HCT116 (cell line): ENCODE data around the gene CDH4. TPM values are rescaled to one million over a fixed set of nuclear protein-coding genes. Genes with fewer than 3 reads are reported as not detected.

Experiments
- ATAC-seq: fragments of 200-7000 bp; cut with Tn5 transposase; 2 replicates; pipeline ENCODE4 v1.9.1; 2020; ENCODE audit warnings: mild to moderate bottlenecking, moderate library complexity
- BruUV-seq: library from RNA; stranded (reverse); fragments of 400-500 nt; replicated peaks from 2 replicates; lab custom pipeline; 2021; lab: Mats Ljungman, UMichigan
- CTCF ChIA-PET: fragments of 300-600 bp; sonication (Branson Sonifier 250); formaldehyde crosslinking; loops from one replicate; lab custom pipeline; 2021; ENCODE audit warnings: antibody characterized with exemption; lab: Charles Lee
- POLR2A ChIA-PET: fragments of 300-600, 350-600 bp; sonication (Branson Sonifier 250); formaldehyde crosslinking; loops from one replicate; lab custom pipeline; 2021; ENCODE audit warnings: antibody characterized with exemption; lab: Charles Lee
- RAD21 ChIA-PET, 2 experiments: fragments of 300-600 bp; sonication (Branson Sonifier 250); formaldehyde crosslinking; loops; one replicate each; lab custom pipeline; 2023; ENCODE audit warnings: low total read pairs in 2 of 2; ENCODE audit not compliant: uncharacterized antibody in 2 of 2, unreplicated experiment in 2 of 2, low non-redundant PET in 1 of 2; lab: Charles Lee
- DNase-seq: peaks from one replicate; pipeline ENCODE4 v3.0.0-alpha.2; 2010; ENCODE audit warnings: low read depth, low spot score
- H2AFZ ChIP-seq: fragments of 200-600 bp; shearing (Covaris generic), sonication (generic); 2 replicates; pipeline ENCODE4 v1.6.1; 2017; ENCODE audit warnings: low read depth, mixed run types, mixed read lengths, antibody characterized with exemption, low read length; ENCODE audit not compliant: poor library complexity, severe bottlenecking
- H3K27ac ChIP-seq: 2 replicates; pipeline ENCODE4 v1.5.1; 2012; ENCODE audit warnings: low read depth, low read length
- H3K27me3 ChIP-seq: fragments of 200-600 bp; sonication (generic); 2 replicates; pipeline ENCODE4 v1.6.1; 2016; ENCODE audit warnings: mixed run types, low read length, mixed read lengths; ENCODE audit not compliant: insufficient read depth
- H3K36me3 ChIP-seq, 2 experiments: fragments of 200-500 bp in 1 of 2; fragments of 200-600 bp in 1 of 2; sonication (Bioruptor generic) in 1 of 2; sonication (generic) in 1 of 2; 2 replicates each; pipeline versions ENCODE4 v1.5.1 to v1.6.1; 2014 to 2016; ENCODE audit warnings: low read length in 2 of 2, inconsistent platforms in 1 of 2, mixed read lengths in 1 of 2, mixed run types in 1 of 2; ENCODE audit not compliant: insufficient read depth in 2 of 2, control insufficient read depth in 1 of 2
- H3K4me1 ChIP-seq, 2 experiments: fragments of 200-600 bp in 1 of 2; sonication (generic) in 1 of 2; 2 replicates each; pipeline versions ENCODE4 v1.5.1 to v1.6.1; 2012 to 2017; ENCODE audit warnings: low read length in 2 of 2, inconsistent platforms in 1 of 2, mild to moderate bottlenecking in 1 of 2, mixed read lengths in 1 of 2, mixed run types in 1 of 2, moderate library complexity in 1 of 2; ENCODE audit not compliant: insufficient read depth in 2 of 2, control insufficient read depth in 1 of 2
- H3K4me2 ChIP-seq: fragments of 200-600 bp; sonication (generic); 2 replicates; pipeline ENCODE4 v1.6.1; 2017; ENCODE audit warnings: mixed run types, low read length, mixed read lengths
- H3K4me3 ChIP-seq, 2 experiments: fragments of 200-600 bp in 1 of 2; sonication (generic) in 1 of 2; replicated peaks in 1 of 2; 2 replicates each; pipeline ENCODE4 v1.5.1; 2011 to 2016; ENCODE audit warnings: low read length in 2 of 2, control low read depth in 1 of 2, low read depth in 1 of 2, mild to moderate bottlenecking in 1 of 2, mixed read lengths in 1 of 2, mixed run types in 1 of 2
- H3K79me2 ChIP-seq: fragments of 200-600 bp; sonication (generic); 2 replicates; pipeline ENCODE4 v1.6.1; 2017; ENCODE audit warnings: mild to moderate bottlenecking, mixed run types, low read length, moderate library complexity, mixed read lengths; ENCODE audit not compliant: insufficient read depth
- H3K9ac ChIP-seq: fragments of 200-600 bp; sonication (generic); 2 replicates; pipeline ENCODE4 v1.6.1; 2016; ENCODE audit warnings: low read length, mixed read lengths
- H3K9me2 ChIP-seq: fragments of 200-600 bp; sonication (generic), shearing (Covaris generic); 2 replicates; pipeline ENCODE4 v1.6.1; 2017; ENCODE audit warnings: mixed run types, mild to moderate bottlenecking, moderate library complexity; ENCODE audit not compliant: insufficient read depth
- H3K9me3 ChIP-seq, 2 experiments: fragments of 200-500 bp in 1 of 2; fragments of 200-600 bp in 1 of 2; sonication (Bioruptor generic) in 1 of 2; sonication (generic) in 1 of 2; 2 replicates each; pipeline ENCODE4 v1.6.1; 2014 to 2017; ENCODE audit warnings: low read length in 2 of 2, mixed read lengths in 2 of 2, inconsistent platforms in 1 of 2, low read depth in 1 of 2, mild to moderate bottlenecking in 1 of 2, mixed run types in 1 of 2, moderate library complexity in 1 of 2; ENCODE audit not compliant: control insufficient read depth in 1 of 2, insufficient read depth in 1 of 2
- H4K20me1 ChIP-seq: fragments of 200-600 bp; sonication (generic), shearing (Covaris generic); 2 replicates; pipeline ENCODE4 v1.6.1; 2017; ENCODE audit warnings: mixed run types, mild to moderate bottlenecking, moderate library complexity; ENCODE audit not compliant: insufficient read depth
- CEBPB ChIP-seq: IDR thresholded peaks from 2 replicates; pipeline ENCODE4 v1.6.1; 2012; ENCODE audit warnings: low read depth
- EGR1 ChIP-seq: IDR thresholded peaks from 2 replicates; pipeline ENCODE4 v1.6.1; 2012; ENCODE audit warnings: low read depth
- EZH2 ChIP-seq: fragments of 200-600 bp; sonication (generic); IDR thresholded peaks from 2 replicates; pipeline ENCODE4 v1.6.1; 2017; ENCODE audit warnings: antibody characterized with exemption, mixed run types
- EZH2phosphoT487 ChIP-seq: fragments of 200-600 bp; IDR thresholded peaks from 2 replicates; pipeline ENCODE4 v1.6.1; 2018; ENCODE audit warnings: antibody characterized with exemption, borderline replicate concordance
- FOSL1 ChIP-seq: IDR thresholded peaks from 2 replicates; pipeline ENCODE4 v1.6.1; 2012; ENCODE audit warnings: low read depth
- JUND ChIP-seq: IDR thresholded peaks from 2 replicates; pipeline ENCODE4 v1.6.1; 2012
- POLR2A ChIP-seq: IDR thresholded peaks from 2 replicates; pipeline ENCODE4 v1.7.0; 2011; ENCODE audit warnings: borderline replicate concordance; ENCODE audit not compliant: insufficient read depth, insufficient read length; ENCODE audit errors: extremely low read depth
- SIN3A ChIP-seq: IDR thresholded peaks from 2 replicates; pipeline ENCODE4 v1.6.1; 2012; ENCODE audit warnings: low read depth
- TCF7L2 ChIP-seq: IDR thresholded peaks from 2 replicates; pipeline ENCODE4 v1.7.0; 2011; ENCODE audit warnings: borderline replicate concordance, inconsistent platforms; ENCODE audit not compliant: insufficient read depth, insufficient read length; ENCODE audit errors: extremely low read depth
- YY1 ChIP-seq: IDR thresholded peaks from 2 replicates; pipeline ENCODE4 v1.6.1; 2011; ENCODE audit warnings: low read length, low read depth, moderate library complexity, mild to moderate bottlenecking; ENCODE audit not compliant: insufficient replicate concordance; ENCODE audit errors: extremely low read depth
- ZFX ChIP-seq: fragments of 450-650 bp; IDR thresholded peaks from 2 replicates; pipeline ENCODE4 v1.6.1; 2017
- intact Hi-C: fragments of 100-400 bp; cut with micrococcal nuclease; formaldehyde crosslinking; loops from 2 replicates; pipeline ENCODE4 v1.10.0; 2022
- total RNA-seq: library from RNA; stranded (reverse); gene quantifications from one replicate; pipeline ENCODE4 v1.2.1, GENCODE V29; 2021; ENCODE audit not compliant: unreplicated experiment
- TF ChIP-seq, protein P1 (sequence below): IDR thresholded peaks from 2 replicates; pipeline ENCODE4 v1.6.1; 2012; ENCODE audit warnings: low read depth
- TF ChIP-seq, protein P2 (sequence below): IDR thresholded peaks from 2 replicates; pipeline ENCODE4 v1.6.1; 2011; ENCODE audit warnings: mild to moderate bottlenecking, low read length, moderate library complexity; ENCODE audit not compliant: insufficient replicate concordance; ENCODE audit errors: extremely low read depth

Gene CDH4
- total RNA-seq, 1 experiment from 2014 or later = not detected

DNA sequence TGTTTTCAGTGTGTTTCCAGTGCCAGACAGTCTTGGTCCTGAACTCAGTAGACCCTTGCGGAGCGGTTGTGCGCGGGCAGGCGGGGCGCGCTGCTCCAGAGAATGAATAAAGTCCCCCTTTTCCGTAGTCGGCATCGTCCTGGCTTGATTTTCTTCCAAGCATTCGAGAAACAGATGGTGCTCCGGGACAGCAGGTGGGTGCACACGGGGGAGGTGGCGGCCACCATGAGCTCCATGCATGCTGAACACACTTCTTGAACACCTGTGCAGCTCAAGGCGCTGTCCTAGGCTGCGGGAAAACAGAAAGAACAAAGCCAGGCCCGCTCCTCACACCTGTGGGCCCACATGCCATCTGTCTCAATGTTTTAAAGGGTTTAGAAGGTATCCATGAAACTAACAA lies 688.4 kb downstream of the CDH4 start (continued):
- TF ChIP-seq, protein P1, sequence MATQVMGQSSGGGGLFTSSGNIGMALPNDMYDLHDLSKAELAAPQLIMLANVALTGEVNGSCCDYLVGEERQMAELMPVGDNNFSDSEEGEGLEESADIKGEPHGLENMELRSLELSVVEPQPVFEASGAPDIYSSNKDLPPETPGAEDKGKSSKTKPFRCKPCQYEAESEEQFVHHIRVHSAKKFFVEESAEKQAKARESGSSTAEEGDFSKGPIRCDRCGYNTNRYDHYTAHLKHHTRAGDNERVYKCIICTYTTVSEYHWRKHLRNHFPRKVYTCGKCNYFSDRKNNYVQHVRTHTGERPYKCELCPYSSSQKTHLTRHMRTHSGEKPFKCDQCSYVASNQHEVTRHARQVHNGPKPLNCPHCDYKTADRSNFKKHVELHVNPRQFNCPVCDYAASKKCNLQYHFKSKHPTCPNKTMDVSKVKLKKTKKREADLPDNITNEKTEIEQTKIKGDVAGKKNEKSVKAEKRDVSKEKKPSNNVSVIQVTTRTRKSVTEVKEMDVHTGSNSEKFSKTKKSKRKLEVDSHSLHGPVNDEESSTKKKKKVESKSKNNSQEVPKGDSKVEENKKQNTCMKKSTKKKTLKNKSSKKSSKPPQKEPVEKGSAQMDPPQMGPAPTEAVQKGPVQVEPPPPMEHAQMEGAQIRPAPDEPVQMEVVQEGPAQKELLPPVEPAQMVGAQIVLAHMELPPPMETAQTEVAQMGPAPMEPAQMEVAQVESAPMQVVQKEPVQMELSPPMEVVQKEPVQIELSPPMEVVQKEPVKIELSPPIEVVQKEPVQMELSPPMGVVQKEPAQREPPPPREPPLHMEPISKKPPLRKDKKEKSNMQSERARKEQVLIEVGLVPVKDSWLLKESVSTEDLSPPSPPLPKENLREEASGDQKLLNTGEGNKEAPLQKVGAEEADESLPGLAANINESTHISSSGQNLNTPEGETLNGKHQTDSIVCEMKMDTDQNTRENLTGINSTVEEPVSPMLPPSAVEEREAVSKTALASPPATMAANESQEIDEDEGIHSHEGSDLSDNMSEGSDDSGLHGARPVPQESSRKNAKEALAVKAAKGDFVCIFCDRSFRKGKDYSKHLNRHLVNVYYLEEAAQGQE = no peak
- TF ChIP-seq, protein P2, sequence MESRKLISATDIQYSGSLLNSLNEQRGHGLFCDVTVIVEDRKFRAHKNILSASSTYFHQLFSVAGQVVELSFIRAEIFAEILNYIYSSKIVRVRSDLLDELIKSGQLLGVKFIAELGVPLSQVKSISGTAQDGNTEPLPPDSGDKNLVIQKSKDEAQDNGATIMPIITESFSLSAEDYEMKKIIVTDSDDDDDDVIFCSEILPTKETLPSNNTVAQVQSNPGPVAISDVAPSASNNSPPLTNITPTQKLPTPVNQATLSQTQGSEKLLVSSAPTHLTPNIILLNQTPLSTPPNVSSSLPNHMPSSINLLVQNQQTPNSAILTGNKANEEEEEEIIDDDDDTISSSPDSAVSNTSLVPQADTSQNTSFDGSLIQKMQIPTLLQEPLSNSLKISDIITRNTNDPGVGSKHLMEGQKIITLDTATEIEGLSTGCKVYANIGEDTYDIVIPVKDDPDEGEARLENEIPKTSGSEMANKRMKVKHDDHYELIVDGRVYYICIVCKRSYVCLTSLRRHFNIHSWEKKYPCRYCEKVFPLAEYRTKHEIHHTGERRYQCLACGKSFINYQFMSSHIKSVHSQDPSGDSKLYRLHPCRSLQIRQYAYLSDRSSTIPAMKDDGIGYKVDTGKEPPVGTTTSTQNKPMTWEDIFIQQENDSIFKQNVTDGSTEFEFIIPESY = no peak
- TF ChIP-seq, all 23 proteins: peak for 0

DNA sequence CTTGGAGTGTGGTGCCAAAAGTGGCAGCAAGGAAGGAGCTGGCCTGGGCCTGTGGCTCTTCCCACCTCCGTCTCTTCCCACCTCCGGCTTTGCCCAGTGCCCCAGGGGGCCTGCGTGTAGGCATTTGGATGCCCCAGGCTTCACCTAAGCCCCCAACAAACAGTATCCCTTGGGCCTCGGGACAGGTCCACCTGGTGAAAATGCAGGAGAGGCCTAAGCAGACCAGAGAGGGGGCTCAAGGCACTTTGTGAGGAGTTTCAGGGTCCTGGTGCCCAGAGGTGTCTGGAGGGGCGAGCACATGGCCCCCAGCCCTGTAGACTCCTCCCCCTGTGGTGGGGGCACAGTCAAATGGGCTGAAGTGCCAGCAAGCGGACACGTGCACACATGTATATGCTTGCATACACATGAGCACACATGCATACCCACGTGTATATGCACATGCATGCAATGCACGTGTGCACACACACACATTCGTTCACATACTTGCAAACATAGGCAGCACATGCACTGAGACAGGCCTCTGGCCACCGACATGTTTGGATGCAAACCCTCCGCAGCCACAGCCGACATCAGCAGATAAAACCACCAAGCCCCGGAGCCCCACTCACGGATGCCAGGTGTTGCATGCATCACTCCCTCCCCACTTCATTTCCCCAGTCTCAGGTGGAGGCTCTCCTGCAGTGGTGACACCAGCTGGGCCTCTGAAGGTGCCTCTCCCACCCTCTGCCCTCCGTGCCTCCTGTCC lies 689.1 kb downstream of the CDH4 start:
- DNase-seq = no peak
- Histone ChIP-seq H3K9me2 (no peaks in the 10 kb centered on the region), H4K20me1 (no peaks in the 10 kb centered on the region), H3K27me3 (no peaks in the 10 kb centered on the region), H2AFZ (no peak overlapping the region), H3K27ac (no peak overlapping the region), H3K36me3 (no peaks in the 10 kb centered on the region), H3K4me2 (no peak overlapping the region), H3K4me1 (no peaks in the 10 kb centered on the region), H3K9me3 (no peaks in the 10 kb centered on the region), H3K4me3 (no peak overlapping the region), H3K9ac (no peak overlapping the region), H3K79me2 (no peaks in the 10 kb centered on the region)
- ChIA-PET RAD21 (no interaction called here), POLR2A (no interaction called here), CTCF (no interaction called here)
- TF ChIP-seq FOSL1 = no peak
- no peak for TF ChIP-seq POLR2A
- TF ChIP-seq TCF7L2 = no peak
- TF ChIP-seq YY1 = no peak
- TF ChIP-seq, protein P2 = no peak
- TF ChIP-seq EZH2phosphoT487 = no peak
- TF ChIP-seq CEBPB = no peak
- TF ChIP-seq ZFX = no peak
- TF ChIP-seq EZH2 = no peak
- no peak for TF ChIP-seq JUND
- TF ChIP-seq SIN3A = no peak
- no peak for TF ChIP-seq EGR1
- no peak for ATAC-seq
- BruUV-seq = no TSS peak
- intact Hi-C loops = no loop called here
